HepG2 (cell line): Measurements from ENCODE around the gene NFIC. TPM values are rescaled to one million over a fixed set of nuclear protein-coding genes. Genes with fewer than 3 reads are reported as not detected.

Source experiments
- ATAC-seq: fragments of 200-7000 bp; cut with Tn5 transposase; 3 replicates; pipeline ENCODE4 v1.9.1; 2020; ENCODE audit warnings: mild to moderate bottlenecking, moderate library complexity
- BruUV-seq: library from RNA; stranded (reverse); fragments of 400-500 nt; replicated peaks from 2 replicates; lab custom pipeline; 2021; lab: Mats Ljungman, UMichigan
- CTCF ChIA-PET: fragments of 300-600 bp; formaldehyde crosslinking; extraction: SDS; loops from one replicate; lab custom pipeline; 2021; ENCODE audit warnings: low total read pairs, inconsistent platforms, low intra/inter-chr PET ratio; lab: Yijun Ruan, JAX
- POLR2A ChIA-PET: fragments of 350-600 bp; sonication (Branson Sonifier 250); formaldehyde crosslinking; loops from one replicate; lab custom pipeline; 2020; ENCODE audit warnings: antibody characterized with exemption, inconsistent platforms; lab: Yijun Ruan, JAX
- DNase-seq: peaks from one replicate; pipeline ENCODE4 v3.0.0-alpha.2; 2015; ENCODE audit warnings: low spot score
- FAIRE-seq: peaks from 3 replicates; lab custom pipeline; 2011; peaks lifted over from hg19 to GRCh38; lab: Jason Lieb, UNC
- H2AFZ ChIP-seq: one replicate; pipeline ENCODE4 v1.6.1; 2011; ENCODE audit warnings: low read length, inconsistent platforms
- H3K27ac ChIP-seq: fragments of 300-600 bp; 3 replicates; pipeline ENCODE4 v1.8.0; 2011; ENCODE audit warnings: mixed run types, mild to moderate bottlenecking, mixed read lengths, low read length, inconsistent platforms; ENCODE audit not compliant: insufficient read depth; ENCODE audit errors: extremely low read length
- H3K27me3 ChIP-seq, 2 experiments: fragments of 200-600 bp in 1 of 2; 2 replicates in 1 of 2; 3 replicates in 1 of 2; pipeline versions ENCODE4 v1.6.0 to v1.8.0; 2011; ENCODE audit warnings: low read length in 2 of 2, mild to moderate bottlenecking in 2 of 2, moderate library complexity in 2 of 2, inconsistent platforms in 1 of 2; ENCODE audit not compliant: insufficient read depth in 2 of 2, control insufficient read depth in 1 of 2
- H3K36me3 ChIP-seq, 2 experiments: fragments of 200-600 bp in 1 of 2; replicated peaks in 1 of 2; 2 replicates in 1 of 2; 3 replicates in 1 of 2; pipeline versions ENCODE4 v1.5.1 to v1.8.0; 2011; ENCODE audit warnings: low read length in 2 of 2, inconsistent platforms in 1 of 2; ENCODE audit not compliant: insufficient read depth in 2 of 2, control insufficient read depth in 1 of 2
- H3K4me1 ChIP-seq: 2 replicates; pipeline ENCODE4 v1.5.1; 2012; ENCODE audit warnings: low read length, inconsistent platforms; ENCODE audit not compliant: insufficient read depth
- H3K4me2 ChIP-seq: 2 replicates; pipeline ENCODE4 v1.6.0; 2011; ENCODE audit warnings: low read depth, low read length, inconsistent platforms
- H3K4me3 ChIP-seq, 3 experiments: fragments of 200-600 bp in 1 of 3; sonication (generic), shearing (Covaris generic) in 1 of 3; replicated peaks in 1 of 3; 2 replicates each; pipeline ENCODE4 v1.5.1; 2011 to 2016; ENCODE audit warnings: low read length in 3 of 3, inconsistent platforms in 2 of 3, low read depth in 2 of 3, mild to moderate bottlenecking in 2 of 3, control low read depth in 1 of 3, mixed read lengths in 1 of 3; ENCODE audit not compliant: insufficient read depth in 1 of 3
- H3K79me2 ChIP-seq: one replicate; pipeline ENCODE4 v1.6.1; 2011; ENCODE audit warnings: low read length, inconsistent platforms; ENCODE audit not compliant: insufficient read depth
- H3K9ac ChIP-seq: 2 replicates; pipeline ENCODE4 v1.6.0; 2011; ENCODE audit warnings: mild to moderate bottlenecking, low read depth, low read length, inconsistent platforms; ENCODE audit not compliant: insufficient read depth
- H3K9me3 ChIP-seq: 2 replicates; pipeline ENCODE4 v1.5.1; 2012; ENCODE audit warnings: mild to moderate bottlenecking, low read length
- H4K20me1 ChIP-seq: 2 replicates; pipeline ENCODE4 v1.6.0; 2011; ENCODE audit warnings: inconsistent platforms, mild to moderate bottlenecking, low read length, moderate library complexity; ENCODE audit not compliant: insufficient read depth
- FLYWCH1 ChIP-seq: sonication (generic); formaldehyde crosslinking; IDR thresholded peaks from 2 replicates; pipeline ENCODE4 v1.8.1; 2023; ENCODE audit warnings: mild to moderate bottlenecking, missing genetic modification reagents
- HNRNPLL ChIP-seq: fragments of 200-400 bp; formaldehyde crosslinking; IDR thresholded peaks from 2 replicates; pipeline ENCODE4 v1.6.1; 2017; ENCODE audit warnings: mild to moderate bottlenecking, low read depth, low read length; ENCODE audit not compliant: poor library complexity, severe bottlenecking
- KLF15 ChIP-seq: sonication (generic); formaldehyde crosslinking; IDR thresholded peaks from 2 replicates; pipeline ENCODE4 v1.8.1; 2023; ENCODE audit warnings: borderline replicate concordance, mild to moderate bottlenecking, inconsistent platforms, missing genetic modification reagents, mixed read lengths
- ZMAT3 ChIP-seq: sonication (generic); formaldehyde crosslinking; conservative IDR thresholded peaks from 2 replicates; pipeline ENCODE4 v1.7.0; 2021; ENCODE audit warnings: missing genetic modification reagents
- ZMYM3 ChIP-seq: sonication (generic); formaldehyde crosslinking; IDR thresholded peaks from 2 replicates; pipeline ENCODE4 v1.5.1; 2020; ENCODE audit warnings: mild to moderate bottlenecking, missing genetic modification reagents
- ZNF121 ChIP-seq: sonication (generic); formaldehyde crosslinking; IDR thresholded peaks from 2 replicates; pipeline ENCODE4 v1.5.0; 2020; ENCODE audit warnings: mild to moderate bottlenecking, missing genetic modification reagents
- ZNF263 ChIP-seq: sonication (generic); formaldehyde crosslinking; IDR thresholded peaks from 2 replicates; pipeline ENCODE4 v1.4.0; 2020; ENCODE audit warnings: missing genetic modification reagents
- ZNF768 ChIP-seq: sonication (generic); formaldehyde crosslinking; IDR thresholded peaks from 2 replicates; pipeline ENCODE4 v1.4.0; 2020; ENCODE audit warnings: missing genetic modification reagents
- ZNF792 ChIP-seq: IDR thresholded peaks from 2 replicates; pipeline ENCODE4 v1.6.1; 2016
- ZNF839 ChIP-seq: sonication (generic); formaldehyde crosslinking; IDR thresholded peaks from 2 replicates; pipeline ENCODE4 v1.4.0; 2020; ENCODE audit warnings: missing genetic modification reagents, mild to moderate bottlenecking, borderline replicate concordance
- WGBS: methylation state at CpG from one replicate; pipeline ENCODE4 v1.1.6; 2017; ENCODE audit warnings: low lambda C conversion rate; 5-methylcytosine and 5-hydroxymethylcytosine counted together
- in situ Hi-C: cut with HindIII; loops from 2 replicates; pipeline ENCODE4 v1.10.0; 2017; ENCODE audit warnings: low pct_unique_long_range_greater_than_20kb; ENCODE audit not compliant: extremely low pct_ligation_motif_present
- intact Hi-C: fragments of 100-400 bp; cut with micrococcal nuclease; formaldehyde crosslinking; loops from one replicate; pipeline ENCODE4 v1.10.0; 2022; ENCODE audit not compliant: unreplicated experiment
- polyA plus RNA-seq, 8 experiments: library from polyadenylated mRNA; depleted of rRNA in 3 of 8; stranded (reverse) in 7 of 8; unstranded in 1 of 8; fragments of >200 nt; fragmentation: Illumina TruSeq in 4 of 8; extraction: Trizol in 4 of 8; gene quantifications; 2 replicates each; pipeline versions ENCODE4 v1.2.1 to v1.2.3, GENCODE V29; 2011 to 2016; ENCODE audit warnings: low read depth in 4 of 8, missing spikeins in 1 of 8, mixed read lengths in 1 of 8; ENCODE audit not compliant: insufficient read depth in 1 of 8
- total RNA-seq, 5 experiments: library from RNA; depleted of rRNA; stranded (reverse); fragments of >200 nt; fragmentation: Illumina TruSeq; extraction: Trizol; gene quantifications; 2 replicates each; pipeline ENCODE4 v1.2.3, GENCODE V29; 2016; ENCODE audit warnings: low read depth in 1 of 5
- TF ChIP-seq, protein P1 (sequence below): IDR thresholded peaks from 2 replicates; pipeline ENCODE4 v1.6.1; 2012; ENCODE audit warnings: inconsistent platforms
- TF ChIP-seq, protein P2 (sequence below): sonication (generic); formaldehyde crosslinking; IDR thresholded peaks from 2 replicates; pipeline ENCODE4 v1.8.1; 2023; ENCODE audit warnings: mild to moderate bottlenecking, missing genetic modification reagents
- TF ChIP-seq, protein P3 (sequence below): sonication (generic); formaldehyde crosslinking; IDR thresholded peaks from 2 replicates; pipeline ENCODE4 v1.4.0; 2020; ENCODE audit warnings: missing genetic modification reagents

NFIC gene
- total and polyA plus RNA-seq, 2 of the 13 experiments (the other 11 are each of a cell fraction or from before 2014, with no cell fraction given): 1.3 to 2.5 TPM

DNA sequence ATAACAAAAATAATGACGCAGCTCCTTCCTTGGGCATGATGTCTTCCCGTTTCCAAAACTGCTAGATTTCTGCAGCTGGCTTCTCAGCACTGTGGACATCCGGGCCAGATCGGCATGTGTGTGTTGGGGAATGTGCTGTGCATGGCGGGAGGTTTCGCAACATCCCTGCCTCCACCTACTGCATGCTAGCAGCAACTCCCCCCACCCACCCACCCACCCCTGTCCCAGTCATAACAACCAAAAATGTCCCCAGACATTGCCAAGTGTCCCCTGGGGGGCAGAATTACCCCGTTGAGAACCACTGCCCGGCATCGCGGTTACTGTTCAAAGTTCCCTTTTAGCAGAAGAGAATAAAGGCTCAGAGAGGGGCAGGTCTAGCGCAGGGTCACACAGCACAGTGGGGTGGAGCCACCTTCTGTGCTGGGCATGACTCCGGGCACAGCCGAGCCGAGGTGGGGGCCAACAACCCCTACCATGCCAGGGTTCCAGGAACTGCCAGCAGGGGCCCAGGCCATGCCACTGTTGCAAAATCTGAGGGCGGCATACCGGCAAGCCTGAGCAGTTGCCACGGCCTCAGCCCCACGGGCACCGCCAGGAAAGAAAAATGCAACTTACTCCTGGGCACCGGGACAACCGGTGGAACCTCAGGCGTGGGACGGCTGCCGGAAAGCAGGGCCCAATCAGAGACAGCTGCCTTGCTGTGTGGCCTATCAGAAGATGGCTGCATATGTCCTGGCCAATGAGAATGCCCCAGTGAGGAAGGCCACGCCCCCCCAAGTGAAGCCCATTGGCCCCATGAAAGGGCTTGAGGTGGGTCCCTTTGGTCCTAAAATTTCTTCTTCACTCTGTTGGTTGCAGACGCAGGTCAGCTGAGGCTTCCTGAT is 22.5 kb upstream of the NFIC start (continued):
- TF ChIP-seq HNRNPLL (peak; percentile 41), ZNF839 (CRISPR knock-in tag) (0 out of 2 replicates have a peak, but pooled peaks have one; percentile 17)

DNA sequence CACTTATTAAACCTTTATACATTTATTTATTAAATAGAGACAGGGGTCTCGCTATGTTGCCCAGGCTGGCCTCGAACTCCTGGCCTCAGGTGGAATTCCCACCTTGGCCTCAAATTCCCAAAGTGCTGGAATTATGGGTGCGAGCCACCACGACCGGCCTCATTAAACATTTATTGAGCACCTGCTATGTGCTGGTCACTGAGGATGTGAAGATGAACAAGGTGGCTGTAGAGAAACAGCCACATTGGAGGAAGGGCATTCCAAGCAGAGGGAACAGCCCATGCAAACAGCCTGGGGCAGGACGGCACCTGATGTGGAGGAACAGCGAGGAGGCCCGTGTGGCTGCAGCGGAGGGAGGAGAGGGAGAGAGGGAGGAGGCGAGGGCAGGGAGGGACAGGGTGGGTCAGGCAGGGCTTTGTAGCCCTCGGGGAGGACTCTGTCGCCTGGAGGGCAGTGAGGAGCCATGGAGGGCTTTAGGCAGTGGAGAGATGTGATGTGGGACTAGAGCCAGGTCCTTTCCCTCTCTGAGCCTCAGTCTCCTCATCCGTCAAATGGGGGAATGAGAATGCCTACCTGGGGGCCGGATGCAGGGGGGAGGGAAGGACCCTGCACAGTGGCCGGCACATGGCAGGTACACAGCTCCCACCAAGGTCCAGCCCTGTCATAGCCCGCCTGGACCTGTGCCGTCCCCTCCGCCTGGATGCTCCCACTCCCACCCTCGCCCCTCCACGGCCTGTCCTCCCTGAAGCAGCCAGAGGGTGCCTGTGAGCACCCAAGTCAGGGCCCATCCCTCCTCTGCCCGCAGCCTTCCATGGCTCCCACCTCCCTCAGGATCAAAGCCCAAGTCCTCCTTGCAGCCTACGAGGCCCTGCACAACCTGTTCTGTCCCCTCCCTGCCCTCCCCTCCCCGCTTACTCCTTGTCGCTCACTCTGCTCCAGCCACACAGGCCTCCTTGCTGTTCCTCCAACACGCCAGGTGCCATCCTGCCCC is 21.5 kb upstream of the NFIC start:
- Histone ChIP-seq H3K27me3 (peaks cover 1 to 8% of the 10 kb centered on the region in 2 experiments; a peak in 3 of 5 replicates), H3K27ac (no peak overlapping the region), H2AFZ (no peak overlapping the region), H4K20me1 (no peaks in the 10 kb centered on the region), H3K4me2 (no peak overlapping the region), H3K79me2 (no peaks in the 10 kb centered on the region), H3K4me3 (no peak overlapping the region), H3K4me1 (peaks cover 45% of the 10 kb centered on the region), H3K9me3 (no peaks in the 10 kb centered on the region), H3K36me3 (no peaks in the 10 kb centered on the region), H3K9ac (no peak overlapping the region)
- no TSS peak for BruUV-seq
- intact Hi-C loops (no loop called here), in situ Hi-C loops (no loop called here)
- FAIRE-seq (no peak), ATAC-seq (no peak), DNase-seq (no peak)
- CTCF ChIA-PET: interaction anchor here (1.2 kb wide), 1 partner anchor 85 kb away, joined by 4 read pairs; no protein-coding TSS in a partner anchor
- WGBS: 47% methylated on average over 22 of the region's 25 CpGs
- POLR2A ChIA-PET: no interaction called here
- TF ChIP-seq, protein P1, sequence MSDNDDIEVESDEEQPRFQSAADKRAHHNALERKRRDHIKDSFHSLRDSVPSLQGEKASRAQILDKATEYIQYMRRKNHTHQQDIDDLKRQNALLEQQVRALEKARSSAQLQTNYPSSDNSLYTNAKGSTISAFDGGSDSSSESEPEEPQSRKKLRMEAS: peak; percentile 14; the same call in 1 of the 2 replicates
- TF ChIP-seq ZMAT3 (no peak), ZNF121 (CRISPR knock-in tag) (peak; percentile 80), FLYWCH1 (no peak), ZNF768 (peak; percentile 43; the same call in 1 of the 2 replicates), ZMYM3 (CRISPR knock-in tag) (peak; percentile 78), ZNF263 (CRISPR knock-in tag) (peak; percentile 49; the same call in 1 of the 2 replicates), ZNF792 (CRISPR knock-in tag) (no peak), KLF15 (CRISPR knock-in tag) (no peak)
- TF ChIP-seq, protein P2, sequence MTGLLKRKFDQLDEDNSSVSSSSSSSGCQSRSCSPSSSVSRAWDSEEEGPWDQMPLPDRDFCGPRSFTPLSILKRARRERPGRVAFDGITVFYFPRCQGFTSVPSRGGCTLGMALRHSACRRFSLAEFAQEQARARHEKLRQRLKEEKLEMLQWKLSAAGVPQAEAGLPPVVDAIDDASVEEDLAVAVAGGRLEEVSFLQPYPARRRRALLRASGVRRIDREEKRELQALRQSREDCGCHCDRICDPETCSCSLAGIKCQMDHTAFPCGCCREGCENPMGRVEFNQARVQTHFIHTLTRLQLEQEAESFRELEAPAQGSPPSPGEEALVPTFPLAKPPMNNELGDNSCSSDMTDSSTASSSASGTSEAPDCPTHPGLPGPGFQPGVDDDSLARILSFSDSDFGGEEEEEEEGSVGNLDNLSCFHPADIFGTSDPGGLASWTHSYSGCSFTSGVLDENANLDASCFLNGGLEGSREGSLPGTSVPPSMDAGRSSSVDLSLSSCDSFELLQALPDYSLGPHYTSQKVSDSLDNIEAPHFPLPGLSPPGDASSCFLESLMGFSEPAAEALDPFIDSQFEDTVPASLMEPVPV (CRISPR knock-in tag): no peak
- TF ChIP-seq, protein P3, sequence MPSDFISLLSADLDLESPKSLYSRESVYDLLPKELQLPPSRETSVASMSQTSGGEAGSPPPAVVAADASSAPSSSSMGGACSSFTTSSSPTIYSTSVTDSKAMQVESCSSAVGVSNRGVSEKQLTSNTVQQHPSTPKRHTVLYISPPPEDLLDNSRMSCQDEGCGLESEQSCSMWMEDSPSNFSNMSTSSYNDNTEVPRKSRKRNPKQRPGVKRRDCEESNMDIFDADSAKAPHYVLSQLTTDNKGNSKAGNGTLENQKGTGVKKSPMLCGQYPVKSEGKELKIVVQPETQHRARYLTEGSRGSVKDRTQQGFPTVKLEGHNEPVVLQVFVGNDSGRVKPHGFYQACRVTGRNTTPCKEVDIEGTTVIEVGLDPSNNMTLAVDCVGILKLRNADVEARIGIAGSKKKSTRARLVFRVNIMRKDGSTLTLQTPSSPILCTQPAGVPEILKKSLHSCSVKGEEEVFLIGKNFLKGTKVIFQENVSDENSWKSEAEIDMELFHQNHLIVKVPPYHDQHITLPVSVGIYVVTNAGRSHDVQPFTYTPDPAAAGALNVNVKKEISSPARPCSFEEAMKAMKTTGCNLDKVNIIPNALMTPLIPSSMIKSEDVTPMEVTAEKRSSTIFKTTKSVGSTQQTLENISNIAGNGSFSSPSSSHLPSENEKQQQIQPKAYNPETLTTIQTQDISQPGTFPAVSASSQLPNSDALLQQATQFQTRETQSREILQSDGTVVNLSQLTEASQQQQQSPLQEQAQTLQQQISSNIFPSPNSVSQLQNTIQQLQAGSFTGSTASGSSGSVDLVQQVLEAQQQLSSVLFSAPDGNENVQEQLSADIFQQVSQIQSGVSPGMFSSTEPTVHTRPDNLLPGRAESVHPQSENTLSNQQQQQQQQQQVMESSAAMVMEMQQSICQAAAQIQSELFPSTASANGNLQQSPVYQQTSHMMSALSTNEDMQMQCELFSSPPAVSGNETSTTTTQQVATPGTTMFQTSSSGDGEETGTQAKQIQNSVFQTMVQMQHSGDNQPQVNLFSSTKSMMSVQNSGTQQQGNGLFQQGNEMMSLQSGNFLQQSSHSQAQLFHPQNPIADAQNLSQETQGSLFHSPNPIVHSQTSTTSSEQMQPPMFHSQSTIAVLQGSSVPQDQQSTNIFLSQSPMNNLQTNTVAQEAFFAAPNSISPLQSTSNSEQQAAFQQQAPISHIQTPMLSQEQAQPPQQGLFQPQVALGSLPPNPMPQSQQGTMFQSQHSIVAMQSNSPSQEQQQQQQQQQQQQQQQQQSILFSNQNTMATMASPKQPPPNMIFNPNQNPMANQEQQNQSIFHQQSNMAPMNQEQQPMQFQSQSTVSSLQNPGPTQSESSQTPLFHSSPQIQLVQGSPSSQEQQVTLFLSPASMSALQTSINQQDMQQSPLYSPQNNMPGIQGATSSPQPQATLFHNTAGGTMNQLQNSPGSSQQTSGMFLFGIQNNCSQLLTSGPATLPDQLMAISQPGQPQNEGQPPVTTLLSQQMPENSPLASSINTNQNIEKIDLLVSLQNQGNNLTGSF (CRISPR knock-in tag): no peak
